GM18858 (cell line): ENCODE results near the gene MYEF2.

ENCODE experiments used
- ATAC-seq: cut with Tn5 transposase; IDR thresholded peaks from one replicate; pipeline ENCODE4 v1.9.1; 2021; ENCODE audit not compliant: unreplicated experiment

Gene MYEF2

GRCh38 chr15:48089702-48090101 is 88.4 kb downstream of the MYEF2 start:
- ATAC-seq, result peak; percentile 67

- no peak for ATAC-seq
These were observed 90.3 kb downstream of the MYEF2 start for GRCh38 chr15:48087844-48088243.

GRCh38 chr15:48086576-48086975 is 91.5 kb downstream of the MYEF2 start:
- ATAC-seq, result no peak

- ATAC-seq, result no peak
These were observed 92.0 kb downstream of the MYEF2 start for GRCh38 chr15:48086133-48086532.

GRCh38 chr15:48085591-48085930 is 92.5 kb downstream of the MYEF2 start:
- ATAC-seq, result no peak

GRCh38 chr15:48084759-48085590 is 93.1 kb downstream of the MYEF2 start:
- no peak for ATAC-seq
